Effector memory CD8-positive, alpha-beta T cell (primary cell): ENCODE measurements around the gene COBL.

Experiments
- ATAC-seq: fragments of 150-1000 bp; cut with Tn5 transposase; replicated peaks from 2 replicates; pipeline ENCODE4 v1.10.0; 2021; ENCODE audit warnings: mild to moderate bottlenecking, moderate library complexity
- DNase-seq, 3 experiments: peaks; one replicate each; pipeline ENCODE4 v3.0.0; 2021
- H3K27ac Mint-ChIP-seq, 2 donors: one replicate each; pipeline ENCODE4 v1.8.0; 2022; ENCODE audit warnings: mild to moderate bottlenecking in 2 of 2, mixed read lengths in 2 of 2, moderate library complexity in 2 of 2
- H3K27me3 Mint-ChIP-seq, 2 donors: one replicate each; pipeline ENCODE4 v1.8.0; 2022; ENCODE audit warnings: mixed read lengths in 2 of 2
- H3K36me3 Mint-ChIP-seq: one replicate; pipeline ENCODE4 v1.8.0; 2022; ENCODE audit warnings: mild to moderate bottlenecking, moderate library complexity, mixed read lengths; ENCODE audit not compliant: insufficient read depth
- H3K4me1 Mint-ChIP-seq, 2 donors: one replicate each; pipeline ENCODE4 v1.8.0; 2022; ENCODE audit warnings: low read depth in 2 of 2, mixed read lengths in 2 of 2
- H3K4me3 Mint-ChIP-seq, 2 donors: one replicate each; pipeline ENCODE4 v1.8.0; 2022; ENCODE audit warnings: mild to moderate bottlenecking in 2 of 2, mixed read lengths in 2 of 2, moderate library complexity in 2 of 2
- H3K9me3 Mint-ChIP-seq, 2 donors: one replicate each; pipeline ENCODE4 v1.8.0; 2022; ENCODE audit warnings: mixed read lengths in 2 of 2

Gene COBL

DNA sequence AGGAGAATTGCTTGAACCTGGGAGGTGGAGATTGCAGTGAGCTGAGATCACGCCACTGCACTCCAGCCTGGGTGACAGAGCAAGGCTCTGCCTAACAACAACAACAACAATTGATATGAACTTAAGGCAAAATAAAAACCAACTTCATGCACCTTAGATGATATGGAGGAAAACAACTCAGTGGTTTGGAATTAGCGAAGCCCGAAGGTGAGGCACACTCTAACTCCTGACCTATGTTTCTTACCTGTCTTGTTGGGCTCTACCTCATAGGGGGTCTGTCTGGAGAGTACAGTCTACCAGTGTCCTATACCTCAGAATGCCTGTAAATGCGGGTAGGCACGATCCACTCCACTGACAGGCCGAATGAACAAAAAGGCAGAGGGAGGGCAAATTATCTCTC lies 24.3 kb upstream of the COBL start:
- H3K4me1 Mint-ChIP-seq = no peaks in the 10 kb centered on the region
- ATAC-seq (no peak), DNase-seq (no peak)
- H3K27ac Mint-ChIP-seq = no peak overlapping the region
- H3K4me3 Mint-ChIP-seq = no peak overlapping the region
- peaks cover under 1% of the 10 kb centered on the region for H3K36me3 Mint-ChIP-seq
- peaks cover 0 to 8% of the 10 kb centered on the region in 2 donors for H3K9me3 Mint-ChIP-seq
- H3K27me3 Mint-ChIP-seq = peaks cover 5 to 6% of the 10 kb centered on the region in 2 donors

DNA sequence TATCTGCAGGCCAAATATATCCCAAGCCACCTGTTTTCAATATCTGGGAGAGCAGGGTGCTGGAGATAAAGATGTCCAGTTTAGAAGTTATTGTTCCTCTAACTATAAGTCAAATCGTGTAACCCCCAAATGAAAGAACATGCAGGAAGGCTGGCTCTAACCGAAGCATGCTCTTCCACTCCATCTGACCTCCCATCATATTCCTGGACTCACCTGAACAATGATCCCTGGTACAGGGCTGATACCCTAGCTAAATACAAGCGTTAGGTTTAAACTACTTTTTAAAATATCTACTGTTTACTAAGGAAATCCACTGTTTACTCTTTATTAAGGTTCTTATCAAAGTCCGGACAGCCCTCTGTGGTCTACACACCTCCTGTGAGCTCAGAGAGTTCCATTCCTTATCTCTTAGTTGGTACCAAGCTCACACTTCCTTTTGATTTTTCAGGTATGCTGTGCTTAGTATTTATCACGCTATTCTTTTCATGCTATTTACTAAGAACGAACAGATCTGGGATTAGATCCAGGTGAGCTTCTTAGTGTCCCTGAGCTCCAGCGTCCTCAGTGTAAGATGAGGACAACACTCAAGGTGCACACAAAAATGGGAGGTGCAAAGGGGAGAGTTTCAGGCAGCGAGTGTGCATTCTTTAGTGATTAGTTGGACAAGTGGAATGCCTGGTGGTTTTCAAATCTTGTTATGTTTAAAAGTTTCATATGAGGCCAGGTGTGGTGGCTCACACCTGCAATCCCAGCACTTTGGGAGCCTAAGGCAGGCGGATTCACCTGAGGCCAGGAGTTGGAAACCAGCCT lies 23.6 kb upstream of the COBL start:
- peaks cover 0 to 8% of the 10 kb centered on the region in 2 donors for H3K9me3 Mint-ChIP-seq
- no peaks in the 10 kb centered on the region for H3K4me1 Mint-ChIP-seq
- H3K27me3 Mint-ChIP-seq = peaks cover 5 to 6% of the 10 kb centered on the region in 2 donors
- H3K4me3 Mint-ChIP-seq = no peak overlapping the region
- ATAC-seq (no peak), DNase-seq (no peak)
- H3K27ac Mint-ChIP-seq = no peak overlapping the region
- peaks cover 2% of the 10 kb centered on the region for H3K36me3 Mint-ChIP-seq

DNA sequence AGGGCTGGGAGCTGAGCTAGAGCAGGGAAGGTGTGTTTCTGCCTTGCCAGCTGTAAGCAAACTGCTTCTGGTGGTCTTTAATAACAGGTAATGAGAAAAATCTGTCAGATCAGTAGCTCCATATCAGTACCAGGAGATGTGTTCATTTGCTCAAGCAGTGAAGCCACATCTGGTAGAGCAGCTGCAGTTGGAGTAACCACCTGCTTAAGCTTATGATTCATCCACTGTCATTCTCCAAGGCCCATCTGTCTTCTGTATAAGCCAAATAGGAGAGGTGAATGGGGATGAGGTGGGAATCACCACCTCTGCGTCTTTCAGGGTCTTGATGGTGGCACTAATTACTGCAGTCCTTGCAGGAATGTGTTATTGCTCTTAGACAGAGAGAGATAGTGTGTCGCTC lies 18.4 kb upstream of the COBL start:
- H3K9me3 Mint-ChIP-seq = no peaks in the 10 kb centered on the region
- H3K4me1 Mint-ChIP-seq = no peaks in the 10 kb centered on the region
- no peak overlapping the region for H3K27ac Mint-ChIP-seq
- H3K36me3 Mint-ChIP-seq = peaks cover 2% of the 10 kb centered on the region
- H3K4me3 Mint-ChIP-seq = no peak overlapping the region
- ATAC-seq = no peak
- no peaks in the 10 kb centered on the region for H3K27me3 Mint-ChIP-seq
- DNase-seq = no peak

GRCh38 chr7:51329696-51330263 lies 13.2 kb upstream of the COBL start:
- no peaks in the 10 kb centered on the region for H3K27me3 Mint-ChIP-seq
- H3K9me3 Mint-ChIP-seq = peaks cover 0 to 3% of the 10 kb centered on the region in 2 donors
- no peak overlapping the region for H3K27ac Mint-ChIP-seq
- ATAC-seq = no peak
- no peak for DNase-seq
- H3K4me1 Mint-ChIP-seq = no peaks in the 10 kb centered on the region
- no peak overlapping the region for H3K4me3 Mint-ChIP-seq
- no peaks in the 10 kb centered on the region for H3K36me3 Mint-ChIP-seq

- Mint-ChIP-seq H3K4me3 (no peak overlapping the region), H3K36me3 (no peaks in the 10 kb centered on the region), H3K9me3 (peaks cover 0 to 3% of the 10 kb centered on the region in 2 donors), H3K4me1 (no peaks in the 10 kb centered on the region), H3K27ac (no peak overlapping the region), H3K27me3 (no peaks in the 10 kb centered on the region)
- DNase-seq (no peak), ATAC-seq (no peak)
Observed at GRCh38 chr7:51328351-51328801, 11.8 kb upstream of the COBL start.

GRCh38 chr7:51327287-51327717 lies 10.7 kb upstream of the COBL start:
- no peaks in the 10 kb centered on the region for H3K27me3 Mint-ChIP-seq
- no peak overlapping the region for H3K4me3 Mint-ChIP-seq
- H3K4me1 Mint-ChIP-seq = no peaks in the 10 kb centered on the region
- no peaks in the 10 kb centered on the region for H3K36me3 Mint-ChIP-seq
- DNase-seq (no peak), ATAC-seq (no peak)
- H3K27ac Mint-ChIP-seq = no peak overlapping the region
- peaks cover 0 to 3% of the 10 kb centered on the region in 2 donors for H3K9me3 Mint-ChIP-seq

GRCh38 chr7:51326656-51327286 lies 10.2 kb upstream of the COBL start:
- DNase-seq = no peak
- H3K27me3 Mint-ChIP-seq = no peaks in the 10 kb centered on the region
- H3K4me3 Mint-ChIP-seq = no peak overlapping the region
- no peak for ATAC-seq
- peaks cover 0 to 3% of the 10 kb centered on the region in 2 donors for H3K9me3 Mint-ChIP-seq
- no peaks in the 10 kb centered on the region for H3K36me3 Mint-ChIP-seq
- H3K4me1 Mint-ChIP-seq = no peaks in the 10 kb centered on the region
- H3K27ac Mint-ChIP-seq = no peak overlapping the region

GRCh38 chr7:51325908-51326307 lies 9.3 kb upstream of the COBL start:
- ATAC-seq = no peak
- Mint-ChIP-seq H3K4me3 (no peak overlapping the region), H3K9me3 (peaks cover 0 to 3% of the 10 kb centered on the region in 2 donors), H3K27ac (no peak overlapping the region), H3K4me1 (no peaks in the 10 kb centered on the region), H3K36me3 (no peaks in the 10 kb centered on the region), H3K27me3 (no peaks in the 10 kb centered on the region)
- no peak for DNase-seq

GRCh38 chr7:51325261-51325676 lies 8.7 kb upstream of the COBL start:
- Mint-ChIP-seq H3K27me3 (no peaks in the 10 kb centered on the region), H3K4me3 (no peak overlapping the region), H3K36me3 (no peaks in the 10 kb centered on the region), H3K27ac (no peak overlapping the region), H3K9me3 (peaks cover 0 to 3% of the 10 kb centered on the region in 2 donors), H3K4me1 (no peaks in the 10 kb centered on the region)
- ATAC-seq (no peak), DNase-seq (no peak)

DNA sequence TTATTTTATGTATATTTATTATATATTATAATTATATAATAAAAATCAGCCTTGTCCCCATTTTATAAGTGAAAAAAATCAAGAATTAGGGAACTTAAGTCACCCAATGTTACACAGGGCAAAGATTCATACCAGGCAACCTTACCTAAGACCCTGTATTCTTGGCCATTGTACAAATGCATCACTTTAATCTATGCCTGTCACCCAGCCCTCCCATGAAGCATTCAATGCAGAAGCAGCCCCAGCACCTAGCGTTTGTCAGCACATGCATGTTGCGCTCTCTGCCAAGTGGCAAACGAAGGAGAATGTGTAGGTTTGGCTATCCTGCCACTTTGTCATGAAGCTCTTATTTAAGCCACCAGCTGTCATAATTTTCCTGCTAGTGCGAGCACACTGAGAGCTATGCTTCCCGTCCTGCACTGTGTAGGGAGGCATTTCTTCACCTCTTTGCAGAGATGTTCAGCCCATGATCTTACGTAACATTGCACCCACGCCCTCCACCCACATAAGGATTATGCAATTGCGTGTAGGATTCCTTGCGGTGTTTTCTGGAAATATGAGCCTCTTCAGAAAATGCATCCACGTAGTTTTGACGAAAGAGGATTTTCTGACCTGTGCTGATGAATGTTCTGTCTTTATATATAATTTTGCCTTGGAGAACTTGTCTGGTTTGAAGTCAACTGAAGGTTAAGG lies 7.7 kb upstream of the COBL start:
- H3K4me1 Mint-ChIP-seq = no peaks in the 10 kb centered on the region
- H3K27ac Mint-ChIP-seq = no peak overlapping the region
- peaks cover 0 to 5% of the 10 kb centered on the region in 2 donors for H3K27me3 Mint-ChIP-seq
- no peak for DNase-seq
- peaks cover 0 to 3% of the 10 kb centered on the region in 2 donors for H3K9me3 Mint-ChIP-seq
- no peaks in the 10 kb centered on the region for H3K36me3 Mint-ChIP-seq
- no peak overlapping the region for H3K4me3 Mint-ChIP-seq
- no peak for ATAC-seq

GRCh38 chr7:51321961-51322515 lies 5.4 kb upstream of the COBL start:
- no peaks in the 10 kb centered on the region for H3K36me3 Mint-ChIP-seq
- H3K27ac Mint-ChIP-seq = no peak overlapping the region
- peaks cover 10 to 28% of the 10 kb centered on the region in 2 donors for H3K27me3 Mint-ChIP-seq
- no peak for ATAC-seq
- no peaks in the 10 kb centered on the region for H3K9me3 Mint-ChIP-seq
- H3K4me3 Mint-ChIP-seq = no peak overlapping the region
- no peak for DNase-seq
- no peaks in the 10 kb centered on the region for H3K4me1 Mint-ChIP-seq

DNA sequence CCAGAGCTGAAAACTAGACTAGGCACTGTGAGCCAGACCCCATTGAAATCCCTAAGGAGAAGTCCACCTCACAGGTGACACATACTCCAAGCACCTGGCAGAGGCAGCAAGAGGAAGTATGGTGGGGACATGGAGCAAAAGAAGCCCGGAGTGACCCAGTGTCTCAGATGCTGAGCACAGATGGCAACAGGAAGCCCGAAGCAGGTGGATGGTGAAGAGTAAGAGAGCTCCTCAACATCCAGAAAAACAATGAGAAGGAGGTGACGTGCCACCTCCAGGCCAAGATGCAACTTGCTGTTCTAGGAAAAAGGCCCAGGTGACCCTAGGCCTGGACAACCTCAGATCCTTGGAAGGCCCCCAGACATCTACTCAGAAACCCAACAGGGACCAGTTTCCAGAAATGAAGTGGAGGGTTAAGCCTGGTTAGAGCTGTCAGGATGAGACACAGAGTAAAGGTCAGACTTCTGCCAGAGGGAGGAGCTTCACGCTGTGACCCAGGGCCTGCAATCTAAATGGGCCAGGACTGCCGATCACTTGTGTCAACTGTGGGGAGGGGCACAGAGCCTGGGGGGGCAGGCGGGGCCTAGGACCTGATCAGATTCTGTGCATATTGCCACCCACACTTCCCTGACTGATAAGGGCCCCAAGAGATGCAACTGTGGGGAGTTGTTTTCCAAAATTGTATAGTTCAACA lies 2.4 kb upstream of the COBL start:
- Mint-ChIP-seq H3K4me1 (no peaks in the 10 kb centered on the region), H3K36me3 (no peaks in the 10 kb centered on the region), H3K9me3 (no peaks in the 10 kb centered on the region), H3K27ac (no peak overlapping the region), H3K4me3 (no peak overlapping the region), H3K27me3 (peaks cover 26 to 48% of the 10 kb centered on the region in 2 donors)
- no peak for DNase-seq
- ATAC-seq = no peak

DNA sequence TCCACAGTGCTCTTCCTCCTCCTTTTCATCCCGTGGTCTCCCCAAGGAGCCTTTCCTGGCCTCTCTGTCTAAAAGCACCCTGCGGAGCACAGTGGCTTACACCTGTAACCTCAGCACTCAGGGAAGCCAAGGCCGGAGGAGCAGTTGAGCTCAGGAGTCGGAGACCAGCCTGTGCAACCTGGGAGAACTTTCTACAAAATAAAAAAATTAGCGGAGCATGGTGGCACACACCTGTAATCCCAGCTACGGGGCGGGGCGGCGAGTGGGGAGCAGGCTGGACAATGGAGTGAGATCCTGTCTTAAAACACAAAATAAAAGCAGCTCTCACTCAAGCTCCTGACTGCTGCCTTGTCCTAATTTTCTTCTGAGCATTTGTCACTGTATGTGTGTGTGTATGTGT lies 1.4 kb upstream of the COBL start:
- no peak for ATAC-seq
- H3K9me3 Mint-ChIP-seq = no peaks in the 10 kb centered on the region
- H3K27me3 Mint-ChIP-seq = peaks cover 32 to 54% of the 10 kb centered on the region in 2 donors
- no peak overlapping the region for H3K27ac Mint-ChIP-seq
- no peak for DNase-seq
- H3K36me3 Mint-ChIP-seq = no peaks in the 10 kb centered on the region
- H3K4me3 Mint-ChIP-seq = peak overlapping the region in 1 of 2 donors; percentile 9
- no peaks in the 10 kb centered on the region for H3K4me1 Mint-ChIP-seq
